Astrocyte of the spinal cord (primary cell): Measurements from ENCODE around the gene MBOAT7.

Experiments used
- DNase-seq: peaks from one replicate; pipeline ENCODE4 v3.0.0; 2011; ENCODE audit warnings: low read depth, low spot score
- H3K4me3 ChIP-seq: 2 replicates; pipeline ENCODE4 v1.5.1; 2011; ENCODE audit warnings: low read depth, mild to moderate bottlenecking, low read length, moderate library complexity
- CTCF ChIP-seq: IDR thresholded peaks from 2 replicates; pipeline ENCODE4 v1.5.1; 2012; ENCODE audit warnings: low read depth, mild to moderate bottlenecking, low read length, inconsistent platforms
- in situ Hi-C: cut with HindIII; loops from 2 replicates; pipeline ENCODE4 v1.10.0; 2017; ENCODE audit warnings: low sequenced_read_pairs

MBOAT7 gene

GRCh38 chr19:54149021-54149812, 40.2 kb downstream of the MBOAT7 start:
- no peak for DNase-seq
- TF ChIP-seq CTCF = no peak
- in situ Hi-C loops = no loop called here
- H3K4me3 ChIP-seq = no peak overlapping the region

GRCh38 chr19:54148158-54148557, 41.2 kb downstream of the MBOAT7 start:
- H3K4me3 ChIP-seq = no peak overlapping the region
- in situ Hi-C loops = no loop called here
- no peak for DNase-seq
- TF ChIP-seq CTCF = no peak

- no peak overlapping the region for H3K4me3 ChIP-seq
- DNase-seq = no peak
- in situ Hi-C loops = no loop called here
- no peak for TF ChIP-seq CTCF
Observed at GRCh38 chr19:54147676-54148075, 41.7 kb downstream of the MBOAT7 start.

DNA sequence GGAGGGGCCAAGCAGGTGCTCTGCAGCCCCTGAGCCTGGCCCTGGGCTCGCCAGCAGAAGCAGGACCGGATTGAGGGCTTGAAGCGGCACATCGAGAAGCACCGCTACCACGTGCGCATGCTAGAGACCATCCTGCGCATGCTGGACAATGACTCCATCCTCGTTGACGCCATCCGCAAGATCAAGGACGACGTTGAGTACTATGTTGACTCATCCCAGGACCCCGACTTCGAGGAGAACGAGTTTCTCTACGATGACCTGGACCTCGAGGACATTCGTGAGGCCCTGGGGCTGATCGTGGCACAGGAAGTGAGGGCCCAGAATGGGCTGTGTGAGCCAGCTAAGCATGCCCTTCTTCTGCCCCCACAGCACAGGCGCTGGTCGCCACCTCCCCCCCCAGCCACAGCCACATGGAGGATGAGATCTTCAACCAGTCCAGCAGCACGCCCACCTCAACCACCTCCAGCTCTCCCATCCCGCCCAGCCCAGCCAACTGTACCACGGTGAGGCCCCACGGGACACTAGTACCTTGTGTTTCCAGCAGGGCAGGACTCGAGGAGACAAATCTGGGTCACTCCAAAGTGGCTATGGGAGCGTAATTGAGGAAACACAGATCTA, 43.7 kb downstream of the MBOAT7 start:
- no peak overlapping the region for H3K4me3 ChIP-seq
- TF ChIP-seq CTCF = no peak
- DNase-seq = no peak
- in situ Hi-C loops = no loop called here

GRCh38 chr19:54142166-54142780, 47.1 kb downstream of the MBOAT7 start:
- DNase-seq = no peak
- in situ Hi-C loops = no loop called here
- no peak for TF ChIP-seq CTCF
- no peak overlapping the region for H3K4me3 ChIP-seq

DNA sequence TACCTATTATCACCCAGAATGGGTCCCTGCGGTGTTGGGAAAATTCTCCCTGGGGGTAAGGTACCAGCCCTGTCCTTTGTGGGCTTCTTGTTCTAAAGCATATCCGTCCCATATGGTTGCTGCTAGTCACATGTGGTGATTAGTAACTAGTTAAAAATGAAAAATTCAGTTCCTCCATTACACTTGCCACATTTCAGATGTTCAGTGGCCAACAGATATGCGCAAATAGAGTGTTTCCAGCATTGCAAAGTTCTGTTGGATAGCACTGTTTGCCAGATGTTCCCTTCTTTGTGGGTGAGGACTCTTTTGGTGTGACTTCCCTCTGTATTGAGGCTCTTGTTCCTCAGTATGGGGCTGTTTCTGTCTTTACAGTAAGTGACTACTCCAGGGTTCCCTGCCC, 48.0 kb downstream of the MBOAT7 start:
- DNase-seq = no peak
- TF ChIP-seq CTCF = no peak
- H3K4me3 ChIP-seq = no peak overlapping the region
- in situ Hi-C loops = no loop called here
